KG1 (cell line): Measurements from ENCODE around the gene PDE6A.
"Not testable (repeated sequence)": the region's sequence is repeated elsewhere in the genome, so short reads cannot be mapped to it uniquely, and the experiment has no call there.

Experiments used
- DNase-seq: peaks from one replicate; lab custom pipeline; 2025; lab: John Stamatoyannopoulos, UW

The PDE6A gene

GRCh38 chr5:149951138-149951749, 6.7 kb upstream of the PDE6A start:
- DNase-seq: no peak

GRCh38 chr5:149948993-149949392, 4.4 kb upstream of the PDE6A start:
- no peak for DNase-seq

- DNase-seq: no peak
Measured at GRCh38 chr5:149946118-149946517, 1.5 kb upstream of the PDE6A start.

GRCh38 chr5:149943177-149943949, 1.2 kb downstream of the PDE6A start:
- not testable (repeated sequence) for DNase-seq

GRCh38 chr5:149942741-149943169, 1.8 kb downstream of the PDE6A start:
- not testable (repeated sequence) for DNase-seq

GRCh38 chr5:149942199-149942598, 2.4 kb downstream of the PDE6A start:
- DNase-seq: no peak

GRCh38 chr5:149941795-149942194, 2.8 kb downstream of the PDE6A start:
- DNase-seq: no peak

GRCh38 chr5:149940941-149941644, 3.5 kb downstream of the PDE6A start:
- no peak for DNase-seq

GRCh38 chr5:149940077-149940574, 4.5 kb downstream of the PDE6A start:
- no peak for DNase-seq

GRCh38 chr5:149939546-149939945, 5.0 kb downstream of the PDE6A start:
- no peak for DNase-seq

GRCh38 chr5:149938791-149939358, 5.7 kb downstream of the PDE6A start:
- no peak for DNase-seq

- DNase-seq: no peak
Measured at GRCh38 chr5:149938279-149938678, 6.3 kb downstream of the PDE6A start.

- no peak for DNase-seq
Measured at GRCh38 chr5:149937610-149938009, 7.0 kb downstream of the PDE6A start.

GRCh38 chr5:149936700-149937091, 7.9 kb downstream of the PDE6A start:
- no peak for DNase-seq

GRCh38 chr5:149936044-149936699, 8.4 kb downstream of the PDE6A start:
- DNase-seq: no peak

- DNase-seq: no peak
Measured at GRCh38 chr5:149935431-149935901, 9.1 kb downstream of the PDE6A start.

GRCh38 chr5:149932445-149933350, 11.9 kb downstream of the PDE6A start:
- no peak for DNase-seq

GRCh38 chr5:149931992-149932436, 12.6 kb downstream of the PDE6A start:
- DNase-seq: no peak

- no peak for DNase-seq
Measured at GRCh38 chr5:149930749-149931574, 13.6 kb downstream of the PDE6A start.
